Calu3 (cell line): ENCODE data around the gene BICRAL. TPM values are rescaled to one million over a fixed set of nuclear protein-coding genes. Genes with fewer than 3 reads are reported as not detected.
A peak's percentile ranks its signal among the peaks of the same experiment; 100 is the strongest.

Experiments used
- BruUV-seq: library from RNA; stranded (reverse); fragments of 400-500 nt; replicated peaks from 2 replicates; lab custom pipeline; 2021; lab: Mats Ljungman, UMichigan
- CTCF ChIA-PET: fragments of 300-600 bp; sonication (Branson Sonifier 250); formaldehyde crosslinking; loops from one replicate; lab custom pipeline; 2022; ENCODE audit warnings: antibody characterized with exemption; lab: Charles Lee
- DNase-seq: peaks from one replicate; pipeline ENCODE4 v3.0.0; 2022
- H3K27ac Mint-ChIP-seq: one replicate; pipeline ENCODE4 v1.8.0; 2022; ENCODE audit warnings: mixed read lengths; ENCODE audit not compliant: unreplicated experiment
- H3K27me3 Mint-ChIP-seq: one replicate; pipeline ENCODE4 v1.8.0; 2022; ENCODE audit warnings: mixed read lengths; ENCODE audit not compliant: unreplicated experiment
- H3K36me3 Mint-ChIP-seq: one replicate; pipeline ENCODE4 v1.8.0; 2022; ENCODE audit warnings: mild to moderate bottlenecking, moderate library complexity, mixed read lengths; ENCODE audit not compliant: insufficient read depth, unreplicated experiment
- H3K4me1 Mint-ChIP-seq: one replicate; pipeline ENCODE4 v1.8.0; 2022; ENCODE audit warnings: mild to moderate bottlenecking, low read depth, mixed read lengths; ENCODE audit not compliant: unreplicated experiment
- H3K4me3 Mint-ChIP-seq: one replicate; pipeline ENCODE4 v1.8.0; 2022; ENCODE audit warnings: mild to moderate bottlenecking, low read depth, moderate library complexity, mixed read lengths; ENCODE audit not compliant: unreplicated experiment
- H3K9me3 Mint-ChIP-seq: one replicate; pipeline ENCODE4 v1.8.0; 2022; ENCODE audit warnings: low read depth, mixed read lengths; ENCODE audit not compliant: unreplicated experiment
- intact Hi-C: fragments of 100-400 bp; cut with micrococcal nuclease; formaldehyde crosslinking; loops from one replicate; pipeline ENCODE4 v1.10.0; 2022; ENCODE audit not compliant: unreplicated experiment
- total RNA-seq: library from RNA; stranded (reverse); gene quantifications from 2 replicates; pipeline ENCODE4 v1.2.3, GENCODE V29; 2022
- TF ChIP-seq, protein P1 (sequence below): fragments of 200-600 bp; IDR thresholded peaks from one replicate; pipeline ENCODE4 v1.8.0; 2022; ENCODE audit warnings: antibody characterized with exemption; ENCODE audit not compliant: unreplicated experiment

BICRAL gene
- total RNA-seq, 1 experiment from 2014 or later: 19.2 TPM

DNA sequence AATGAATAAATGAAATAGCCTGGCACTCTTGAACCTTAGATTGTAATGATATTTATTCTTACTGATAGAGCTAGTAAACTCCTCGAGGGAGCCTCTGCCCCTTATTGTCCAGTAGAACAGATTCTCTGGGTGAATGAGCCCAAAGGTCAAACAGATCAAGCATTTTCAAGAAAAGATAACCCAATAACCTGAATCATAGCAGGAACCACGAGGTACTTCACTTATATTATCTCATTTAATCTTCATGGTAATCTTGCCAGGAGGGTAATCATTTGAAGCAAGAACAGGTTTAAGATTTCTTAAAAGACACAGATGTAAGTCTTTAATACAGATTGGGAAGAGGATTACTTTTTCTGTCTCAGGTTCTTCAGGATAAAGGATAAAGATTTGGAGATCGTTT, 18.9 kb upstream of the BICRAL start:
- H3K27me3 Mint-ChIP-seq: no peaks in the 10 kb centered on the region
- intact Hi-C loops: no loop called here
- peaks cover 18% of the 10 kb centered on the region for H3K4me1 Mint-ChIP-seq
- no peak overlapping the region for H3K4me3 Mint-ChIP-seq
- DNase-seq: no peak
- TF ChIP-seq, protein P1, sequence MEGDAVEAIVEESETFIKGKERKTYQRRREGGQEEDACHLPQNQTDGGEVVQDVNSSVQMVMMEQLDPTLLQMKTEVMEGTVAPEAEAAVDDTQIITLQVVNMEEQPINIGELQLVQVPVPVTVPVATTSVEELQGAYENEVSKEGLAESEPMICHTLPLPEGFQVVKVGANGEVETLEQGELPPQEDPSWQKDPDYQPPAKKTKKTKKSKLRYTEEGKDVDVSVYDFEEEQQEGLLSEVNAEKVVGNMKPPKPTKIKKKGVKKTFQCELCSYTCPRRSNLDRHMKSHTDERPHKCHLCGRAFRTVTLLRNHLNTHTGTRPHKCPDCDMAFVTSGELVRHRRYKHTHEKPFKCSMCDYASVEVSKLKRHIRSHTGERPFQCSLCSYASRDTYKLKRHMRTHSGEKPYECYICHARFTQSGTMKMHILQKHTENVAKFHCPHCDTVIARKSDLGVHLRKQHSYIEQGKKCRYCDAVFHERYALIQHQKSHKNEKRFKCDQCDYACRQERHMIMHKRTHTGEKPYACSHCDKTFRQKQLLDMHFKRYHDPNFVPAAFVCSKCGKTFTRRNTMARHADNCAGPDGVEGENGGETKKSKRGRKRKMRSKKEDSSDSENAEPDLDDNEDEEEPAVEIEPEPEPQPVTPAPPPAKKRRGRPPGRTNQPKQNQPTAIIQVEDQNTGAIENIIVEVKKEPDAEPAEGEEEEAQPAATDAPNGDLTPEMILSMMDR: no peak
- peaks cover 7% of the 10 kb centered on the region for H3K36me3 Mint-ChIP-seq
- H3K9me3 Mint-ChIP-seq: no peaks in the 10 kb centered on the region
- no TSS peak for BruUV-seq
- H3K27ac Mint-ChIP-seq: no peak overlapping the region
- CTCF ChIA-PET: interaction anchor here (0.6 to 0.7 kb wide), 2 partner anchors 148 to 1883 kb away, joined by 3 to 4 read pairs; no protein-coding TSS in a partner anchor

DNA sequence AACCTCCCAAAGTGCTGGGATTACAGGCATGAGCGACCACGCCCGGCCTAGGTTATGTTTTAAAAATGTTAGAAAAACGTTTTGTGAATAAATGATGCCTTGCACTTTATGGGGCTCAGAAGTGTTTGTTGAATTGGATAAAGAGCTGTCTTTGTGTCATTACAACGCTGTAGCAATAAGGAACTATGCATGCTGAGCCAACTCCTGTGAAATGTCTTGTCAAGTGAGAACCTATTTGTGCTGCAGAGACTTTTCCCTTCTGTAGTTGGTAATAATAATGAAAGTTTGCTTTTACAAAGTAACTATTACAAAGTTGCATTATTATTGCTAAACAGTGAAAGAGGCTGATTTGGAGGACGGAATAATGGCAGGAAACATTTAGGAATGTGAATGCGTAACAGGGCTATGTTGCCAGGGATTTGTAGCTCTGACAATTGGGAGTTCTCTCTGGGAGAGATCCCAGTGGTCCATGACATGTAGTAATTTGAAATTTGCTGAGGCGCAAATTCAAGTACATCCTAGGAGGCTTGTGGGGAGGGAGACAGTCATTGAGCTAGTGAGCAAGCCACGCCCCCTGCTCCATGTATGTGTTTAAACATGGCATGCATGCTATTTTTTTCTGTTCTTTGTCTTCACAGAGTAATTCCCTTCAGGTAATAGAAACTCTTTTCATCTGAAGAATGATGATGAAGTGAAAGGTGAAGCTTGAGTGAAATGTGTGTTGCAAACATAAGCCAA, 16.8 kb upstream of the BICRAL start:
- Mint-ChIP-seq H3K36me3 (peaks cover 7% of the 10 kb centered on the region), H3K4me1 (peaks cover 18% of the 10 kb centered on the region), H3K9me3 (no peaks in the 10 kb centered on the region), H3K27ac (no peak overlapping the region), H3K27me3 (no peaks in the 10 kb centered on the region), H3K4me3 (no peak overlapping the region)
- TF ChIP-seq, protein P1: no peak
- no peak for DNase-seq
- BruUV-seq: no TSS peak
- intact Hi-C loops: no loop called here
- CTCF ChIA-PET: interaction anchor here (0.6 to 1.6 kb wide), 2 partner anchors 19 to 51 kb away, joined by 5 to 9 read pairs; partner anchors contain the start of gene TBCC

DNA sequence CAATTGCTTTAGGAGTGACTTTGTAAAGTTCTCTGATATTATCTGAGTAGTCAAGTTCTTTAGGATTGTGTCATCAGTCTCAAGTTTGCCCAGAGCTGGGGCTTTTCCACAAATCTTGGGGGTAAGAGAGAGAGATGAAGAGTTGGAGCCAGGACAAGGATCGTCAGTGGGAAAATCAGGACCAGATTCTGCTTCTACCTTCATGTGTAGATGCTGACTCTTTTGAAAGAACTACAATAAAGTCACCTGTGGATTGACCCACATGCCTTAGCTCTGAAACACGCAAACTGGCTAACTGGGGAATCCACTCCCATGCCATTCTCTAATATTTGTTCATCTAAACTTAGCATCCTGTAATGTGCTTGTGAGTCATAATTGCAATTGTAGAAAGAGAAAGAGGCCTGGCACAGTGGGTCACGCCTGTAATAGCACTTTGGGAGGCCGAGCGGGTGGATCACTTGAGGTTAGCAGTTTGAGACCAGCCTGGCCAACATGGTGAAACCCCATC, 15.6 kb upstream of the BICRAL start:
- Mint-ChIP-seq H3K27me3 (no peaks in the 10 kb centered on the region), H3K4me3 (no peak overlapping the region)
- intact Hi-C loops: no loop called here

DNA sequence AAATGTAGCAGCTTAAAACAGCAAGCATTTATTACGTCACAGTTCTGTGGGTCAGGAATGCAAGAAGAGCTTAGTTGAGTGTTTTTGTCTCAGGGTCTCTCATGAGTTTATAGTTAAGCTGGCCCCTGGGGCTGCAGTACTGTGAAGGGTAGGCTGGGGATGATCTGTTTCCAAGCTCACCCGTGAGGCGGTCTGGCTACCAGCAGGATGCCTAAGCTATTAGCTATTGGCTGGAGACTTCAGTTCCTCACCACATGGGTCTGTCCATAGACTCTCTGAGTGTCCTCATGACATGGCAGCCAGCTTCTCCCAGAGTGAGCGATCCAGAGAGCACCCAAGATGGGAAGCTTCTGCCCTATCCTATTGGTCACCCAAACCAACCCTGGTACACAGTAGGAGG, 12.8 kb upstream of the BICRAL start:
- TF ChIP-seq, protein P1: no peak
- peaks cover 23% of the 10 kb centered on the region for H3K4me1 Mint-ChIP-seq
- CTCF ChIA-PET: interaction anchor here (0.6 to 0.8 kb wide), 4 partner anchors 13 to 350 kb away, joined by 3 to 13 read pairs (median 3); partner anchors contain the start of genes BICRAL and TBCC
- DNase-seq: no peak
- BruUV-seq: no TSS peak
- H3K27ac Mint-ChIP-seq: no peak overlapping the region
- intact Hi-C loops: no loop called here
- peaks cover 7% of the 10 kb centered on the region for H3K36me3 Mint-ChIP-seq
- H3K9me3 Mint-ChIP-seq: no peaks in the 10 kb centered on the region
- H3K4me3 Mint-ChIP-seq: no peak overlapping the region
- H3K27me3 Mint-ChIP-seq: no peaks in the 10 kb centered on the region

More for the DNA sequence above, 15.6 kb upstream of the BICRAL start:
- Mint-ChIP-seq H3K9me3 (no peaks in the 10 kb centered on the region), H3K27ac (no peak overlapping the region), H3K36me3 (peaks cover 7% of the 10 kb centered on the region), H3K4me1 (peaks cover 18% of the 10 kb centered on the region)
- CTCF ChIA-PET: interaction anchor here (0.7 to 1.6 kb wide), 2 partner anchors 20 to 27 kb away, joined by 5 to 6 read pairs; partner anchors contain the start of gene TBCC
- peak; percentile 32 for DNase-seq
- TF ChIP-seq, protein P1: no peak
- no TSS peak for BruUV-seq
